Hepatocyte (in vitro differentiated cells): ENCODE results near the gene TAF9B.
"Not testable (repeated sequence)": the region's sequence is repeated elsewhere in the genome, so short reads cannot be mapped to it uniquely, and the experiment has no call there.

ENCODE experiments used
- CTCF ChIP-seq: fragments of 200-600 bp; sonication (generic); IDR thresholded peaks from 2 replicates; pipeline ENCODE4 v1.5.1; 2016; ENCODE audit warnings: antibody characterized with exemption, mild to moderate bottlenecking; ENCODE audit not compliant: poor library complexity
- EZH2 ChIP-seq: fragments of 200-600 bp; sonication (generic); IDR thresholded peaks from 2 replicates; pipeline ENCODE4 v1.6.1; 2016; ENCODE audit warnings: antibody characterized with exemption, mild to moderate bottlenecking, borderline replicate concordance
- EZH2phosphoT487 ChIP-seq: fragments of 200-600 bp; sonication (generic); IDR thresholded peaks from one replicate; pipeline ENCODE4 v1.6.1; 2018; ENCODE audit warnings: antibody characterized with exemption, mild to moderate bottlenecking, low read depth, moderate library complexity; ENCODE audit not compliant: unreplicated experiment, severe bottlenecking

GRCh38 chrX:78157373-78157772, 17.9 kb upstream of the TAF9B start:
- TF ChIP-seq CTCF, EZH2, EZH2phosphoT487: not testable (repeated sequence)
